PC-3 (cell line): ENCODE results near the gene COL8A1. TPM values are rescaled to one million over a fixed set of nuclear protein-coding genes. Genes with fewer than 3 reads are reported as not detected.

Experiments used
- ATAC-seq: fragments of 200-7000 bp; cut with Tn5 transposase; 2 replicates; pipeline ENCODE4 v1.9.1; 2020; ENCODE audit warnings: mild to moderate bottlenecking, moderate library complexity
- BruUV-seq: library from RNA; stranded (reverse); fragments of 400-500 nt; replicated peaks from 2 replicates; lab custom pipeline; 2021; lab: Mats Ljungman, UMichigan
- CTCF ChIA-PET: fragments of 300-600 bp; sonication (Branson Sonifier 250); formaldehyde crosslinking; loops from one replicate; lab custom pipeline; 2022; ENCODE audit warnings: antibody characterized with exemption; lab: Charles Lee
- POLR2A ChIA-PET: fragments of 300-600 bp; sonication (Branson Sonifier 250); formaldehyde crosslinking; loops from one replicate; lab custom pipeline; 2022; ENCODE audit warnings: antibody characterized with exemption; ENCODE audit not compliant: unreplicated experiment; lab: Charles Lee
- DNase-seq: peaks from one replicate; pipeline ENCODE4 v3.0.0-alpha.2; 2015
- H2AFZ ChIP-seq: fragments of 300-600 bp; sonication (generic); 2 replicates; pipeline ENCODE4 v1.6.0; 2016; ENCODE audit warnings: antibody characterized with exemption, low read length
- H3F3A ChIP-seq: fragments of 300-600 bp; sonication (generic); one replicate; pipeline ENCODE4 v1.6.0; 2017; ENCODE audit warnings: antibody characterized with exemption, low read length, control low read depth, mild to moderate bottlenecking; ENCODE audit not compliant: unreplicated experiment
- H3K27ac ChIP-seq: fragments of 300-600 bp; sonication (generic); 2 replicates; pipeline ENCODE4 v1.5.1; 2016; ENCODE audit warnings: mild to moderate bottlenecking, low read length
- H3K27me3 ChIP-seq: fragments of 300-600 bp; sonication (generic); 2 replicates; pipeline ENCODE4 v1.6.1; 2016; ENCODE audit warnings: low read length, mixed read lengths
- H3K36me3 ChIP-seq: fragments of 300-600 bp; sonication (generic); 2 replicates; pipeline ENCODE4 v1.6.1; 2016; ENCODE audit warnings: low read depth, mixed run types, low read length, mixed read lengths
- H3K4me1 ChIP-seq: fragments of 300-600 bp; sonication (generic); 2 replicates; pipeline ENCODE4 v1.5.1; 2016; ENCODE audit warnings: low read length; ENCODE audit not compliant: insufficient read depth
- H3K4me2 ChIP-seq: fragments of 300-600 bp; sonication (generic); 2 replicates; pipeline ENCODE4 v1.6.0; 2016; ENCODE audit warnings: low read length
- H3K4me3 ChIP-seq: fragments of 300-600 bp; sonication (generic); 2 replicates; pipeline ENCODE4 v1.5.1; 2016; ENCODE audit warnings: mild to moderate bottlenecking, low read length, mixed read lengths
- H3K79me2 ChIP-seq: fragments of 300-600 bp; sonication (generic); 2 replicates; pipeline ENCODE4 v1.6.1; 2017; ENCODE audit warnings: low read length, mixed read lengths
- H3K9ac ChIP-seq: fragments of 300-600 bp; sonication (generic); 2 replicates; pipeline ENCODE4 v1.6.0; 2016; ENCODE audit warnings: mild to moderate bottlenecking, low read length
- H3K9me2 ChIP-seq: fragments of 300-600 bp; sonication (generic); replicated peaks from 2 replicates; pipeline ENCODE4 v1.6.1; 2016; ENCODE audit warnings: mixed run types, low read length, mixed read lengths
- H3K9me3 ChIP-seq: fragments of 300-600 bp; sonication (generic); 2 replicates; pipeline ENCODE4 v1.6.1; 2016; ENCODE audit warnings: low read length, mixed read lengths
- H4K20me1 ChIP-seq: fragments of 300-600 bp; sonication (generic); 2 replicates; pipeline ENCODE4 v1.6.1; 2016; ENCODE audit warnings: low read length, mixed read lengths
- EZH2 ChIP-seq: fragments of 300-600 bp; sonication (generic); IDR thresholded peaks from one replicate; pipeline ENCODE4 v1.6.1; 2017; ENCODE audit warnings: antibody characterized with exemption, mild to moderate bottlenecking, low read length; ENCODE audit not compliant: unreplicated experiment
- EZH2phosphoT487 ChIP-seq: fragments of 300-600 bp; sonication (generic); IDR thresholded peaks from 2 replicates; pipeline ENCODE4 v1.6.1; 2018; ENCODE audit warnings: mild to moderate bottlenecking, antibody characterized with exemption, low read length, borderline replicate concordance
- intact Hi-C: fragments of 100-400 bp; cut with micrococcal nuclease; formaldehyde crosslinking; loops from 2 replicates; pipeline ENCODE4 v1.9.0; 2023
- total RNA-seq: library from RNA; depleted of rRNA; stranded (reverse); fragments of >200 nt; gene quantifications from 2 replicates; pipeline ENCODE4 v1.2.3, GENCODE V29; 2014
- TF ChIP-seq, protein P1 (sequence below): fragments of 300-600 bp; sonication (generic); conservative IDR thresholded peaks from 2 replicates; pipeline ENCODE4 v1.5.1; 2017; ENCODE audit warnings: antibody characterized with exemption, low read depth, mild to moderate bottlenecking, low read length

The COL8A1 gene
- total RNA-seq, 1 experiment from 2014 or later = 2.4 TPM

DNA sequence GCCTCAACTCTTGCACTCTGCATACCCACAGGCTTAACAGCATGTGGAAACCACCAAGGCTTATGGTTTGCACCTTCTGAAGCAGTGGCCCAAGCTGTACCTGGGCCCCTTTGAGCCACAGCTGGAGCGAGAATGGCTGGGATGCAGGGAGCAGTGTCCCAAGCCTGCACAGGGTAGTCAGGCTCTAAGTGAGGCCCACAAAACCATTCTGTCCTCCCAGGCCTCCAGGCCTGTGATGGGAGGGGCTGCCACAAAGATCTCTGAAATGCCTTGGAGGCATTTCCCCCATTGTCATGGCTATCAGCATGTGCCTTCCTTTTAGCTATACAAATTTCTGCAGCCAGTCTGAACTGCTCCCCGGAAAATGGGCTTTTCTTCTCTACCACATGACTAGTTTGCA, 166.8 kb downstream of the COL8A1 start:
- H3K36me3 ChIP-seq = peaks cover 12% of the 10 kb centered on the region; the same call in 1 of the 2 replicates
- H3K27me3 ChIP-seq = no peaks in the 10 kb centered on the region
- no peak for DNase-seq
- H3K4me3 ChIP-seq = no peak overlapping the region
- H3K4me2 ChIP-seq = no peak overlapping the region
- H3K9me2 ChIP-seq = no peaks in the 10 kb centered on the region
- no TSS peak for BruUV-seq
- no peaks in the 10 kb centered on the region for H3F3A ChIP-seq
- H3K79me2 ChIP-seq = no peaks in the 10 kb centered on the region
- H4K20me1 ChIP-seq = no peaks in the 10 kb centered on the region
- H3K4me1 ChIP-seq = no peaks in the 10 kb centered on the region
- no peak for TF ChIP-seq EZH2
- TF ChIP-seq EZH2phosphoT487 = no peak
- TF ChIP-seq, protein P1, sequence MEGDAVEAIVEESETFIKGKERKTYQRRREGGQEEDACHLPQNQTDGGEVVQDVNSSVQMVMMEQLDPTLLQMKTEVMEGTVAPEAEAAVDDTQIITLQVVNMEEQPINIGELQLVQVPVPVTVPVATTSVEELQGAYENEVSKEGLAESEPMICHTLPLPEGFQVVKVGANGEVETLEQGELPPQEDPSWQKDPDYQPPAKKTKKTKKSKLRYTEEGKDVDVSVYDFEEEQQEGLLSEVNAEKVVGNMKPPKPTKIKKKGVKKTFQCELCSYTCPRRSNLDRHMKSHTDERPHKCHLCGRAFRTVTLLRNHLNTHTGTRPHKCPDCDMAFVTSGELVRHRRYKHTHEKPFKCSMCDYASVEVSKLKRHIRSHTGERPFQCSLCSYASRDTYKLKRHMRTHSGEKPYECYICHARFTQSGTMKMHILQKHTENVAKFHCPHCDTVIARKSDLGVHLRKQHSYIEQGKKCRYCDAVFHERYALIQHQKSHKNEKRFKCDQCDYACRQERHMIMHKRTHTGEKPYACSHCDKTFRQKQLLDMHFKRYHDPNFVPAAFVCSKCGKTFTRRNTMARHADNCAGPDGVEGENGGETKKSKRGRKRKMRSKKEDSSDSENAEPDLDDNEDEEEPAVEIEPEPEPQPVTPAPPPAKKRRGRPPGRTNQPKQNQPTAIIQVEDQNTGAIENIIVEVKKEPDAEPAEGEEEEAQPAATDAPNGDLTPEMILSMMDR = no peak
- CTCF ChIA-PET = no interaction called here
- H3K9ac ChIP-seq = no peak overlapping the region
- ATAC-seq = no peak
- peaks cover 21% of the 10 kb centered on the region for H3K9me3 ChIP-seq
- no peak overlapping the region for H2AFZ ChIP-seq
- no peak overlapping the region for H3K27ac ChIP-seq
- POLR2A ChIA-PET = no interaction called here
- intact Hi-C loops = no loop called here

DNA sequence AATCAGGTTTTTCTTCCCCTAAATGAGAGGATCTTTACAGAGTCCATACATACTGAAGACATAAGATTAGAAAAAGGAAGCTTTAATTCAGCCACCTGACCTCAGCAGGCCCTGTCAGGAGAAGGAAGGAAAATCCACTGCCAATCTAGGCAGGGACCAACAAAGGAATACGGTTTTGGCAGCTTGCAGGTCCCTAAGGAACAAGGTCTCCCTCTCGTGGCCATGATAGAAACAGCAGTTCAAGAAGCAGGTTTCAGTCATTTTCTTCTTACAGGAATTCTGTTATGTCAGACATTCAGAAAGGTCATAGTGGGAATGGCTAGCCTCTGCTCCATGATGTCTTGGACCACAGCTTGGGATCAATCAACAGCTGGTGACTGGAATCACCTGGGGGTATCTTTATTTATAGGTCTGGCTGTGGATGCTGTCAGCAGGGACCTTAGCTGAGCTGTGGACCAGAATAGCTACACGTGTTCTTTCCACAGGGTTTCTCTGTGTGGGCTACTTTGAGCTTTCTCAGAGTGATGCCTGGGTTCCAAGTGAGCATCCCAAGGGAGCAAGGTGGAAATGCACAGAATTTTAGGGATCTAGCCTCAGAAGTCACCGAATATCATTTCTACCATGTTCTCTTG, 169.9 kb downstream of the COL8A1 start:
- BruUV-seq = no TSS peak

DNA sequence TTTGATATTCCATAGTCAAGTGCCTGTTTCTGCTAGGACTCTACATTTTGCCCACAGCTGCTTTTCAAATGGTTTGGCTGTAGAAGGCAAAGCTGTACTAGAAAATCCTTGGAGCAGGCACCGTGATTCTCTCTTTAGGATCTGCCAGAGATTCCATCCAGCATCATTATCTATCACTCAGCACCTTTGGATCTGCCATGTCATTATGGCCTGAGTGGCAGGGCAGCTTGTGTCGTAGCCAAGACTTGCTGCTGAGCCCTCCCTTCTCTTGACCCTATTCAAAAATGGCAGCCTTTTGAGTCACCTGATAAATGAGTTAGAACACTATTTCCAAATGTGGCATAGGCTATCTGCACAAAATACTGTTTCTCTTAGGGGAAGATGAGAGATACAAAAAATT, 171.2 kb downstream of the COL8A1 start:
- TF ChIP-seq, protein P1 = no peak
- TF ChIP-seq EZH2 = no peak
- no peak for TF ChIP-seq EZH2phosphoT487
- no peak overlapping the region for H3K9ac ChIP-seq
- no peaks in the 10 kb centered on the region for H4K20me1 ChIP-seq
- no peaks in the 10 kb centered on the region for H3K79me2 ChIP-seq
- H2AFZ ChIP-seq = no peak overlapping the region
- POLR2A ChIA-PET = no interaction called here
- BruUV-seq = no TSS peak
- no peaks in the 10 kb centered on the region for H3K27me3 ChIP-seq
- CTCF ChIA-PET = no interaction called here
- H3K4me2 ChIP-seq = no peak overlapping the region
- no peak overlapping the region for H3K4me3 ChIP-seq
- H3K4me1 ChIP-seq = no peaks in the 10 kb centered on the region
- DNase-seq = no peak
- intact Hi-C loops = no loop called here
- ATAC-seq = no peak
- peaks cover 12% of the 10 kb centered on the region; the same call in 1 of the 2 replicates for H3K36me3 ChIP-seq
- no peak overlapping the region for H3K27ac ChIP-seq
- peaks cover 16% of the 10 kb centered on the region for H3K9me3 ChIP-seq
- H3K9me2 ChIP-seq = no peaks in the 10 kb centered on the region
- H3F3A ChIP-seq = no peaks in the 10 kb centered on the region

More for the DNA sequence above, 169.9 kb downstream of the COL8A1 start:
- Histone ChIP-seq H3K79me2 (no peaks in the 10 kb centered on the region), H2AFZ (no peak overlapping the region), H3F3A (no peaks in the 10 kb centered on the region), H3K27me3 (no peaks in the 10 kb centered on the region), H3K9me3 (peaks cover 21% of the 10 kb centered on the region), H4K20me1 (no peaks in the 10 kb centered on the region), H3K27ac (no peak overlapping the region), H3K4me3 (no peak overlapping the region), H3K4me2 (no peak overlapping the region), H3K9me2 (no peaks in the 10 kb centered on the region), H3K36me3 (peaks cover 12% of the 10 kb centered on the region; the same call in 1 of the 2 replicates), H3K9ac (no peak overlapping the region), H3K4me1 (no peaks in the 10 kb centered on the region)
- ChIA-PET CTCF (interaction anchor here (0.6 kb wide), 1 partner anchor 16 kb away, joined by 3 read pairs; no protein-coding TSS in a partner anchor), POLR2A (interaction anchor here (0.6 kb wide), 1 partner anchor 250 kb away, joined by 3 read pairs; no protein-coding TSS in a partner anchor)
- peak; percentile 45 for ATAC-seq
- TF ChIP-seq, protein P1 = peak; percentile 90
- no peak for TF ChIP-seq EZH2
- intact Hi-C loops = no loop called here
- DNase-seq = peak; percentile 78
